HEK293 (cell line): ENCODE results near the gene TDRD10.

Experiments
- ELK4 ChIP-seq: IDR thresholded peaks from 2 replicates; pipeline ENCODE4 v1.6.1; 2011; ENCODE audit warnings: mild to moderate bottlenecking, low read depth, low read length, borderline replicate concordance
- KLF1 ChIP-seq: fragments of 450-650 bp; formaldehyde crosslinking; IDR thresholded peaks from 2 replicates; pipeline ENCODE4 v1.5.1; 2016; ENCODE audit warnings: missing biosample characterization, missing genetic modification characterization
- KLF7 ChIP-seq: fragments of 450-650 bp; formaldehyde crosslinking; IDR thresholded peaks from 2 replicates; pipeline ENCODE4 v1.5.1; 2016; ENCODE audit warnings: missing biosample characterization, missing genetic modification characterization, borderline replicate concordance
- KLF8 ChIP-seq: fragments of 450-650 bp; formaldehyde crosslinking; IDR thresholded peaks from 2 replicates; pipeline ENCODE4 v1.5.1; 2016; ENCODE audit warnings: missing biosample characterization, missing genetic modification characterization
- PRDM1 ChIP-seq: fragments of 450-650 bp; formaldehyde crosslinking; IDR thresholded peaks from 2 replicates; pipeline ENCODE4; 2016; ENCODE audit warnings: missing biosample characterization, missing genetic modification characterization
- PRDM4 ChIP-seq: fragments of 450-650 bp; formaldehyde crosslinking; IDR thresholded peaks from 2 replicates; pipeline ENCODE4 v1.5.1; 2017; ENCODE audit warnings: missing biosample characterization, missing genetic modification characterization
- REST ChIP-seq: fragments of 450-650 bp; formaldehyde crosslinking; IDR thresholded peaks from 2 replicates; pipeline ENCODE4 v1.5.1; 2016; ENCODE audit warnings: missing biosample characterization, missing genetic modification characterization
- SETDB1 ChIP-seq: IDR thresholded peaks from one replicate; pipeline ENCODE4 v1.6.1; 2017; ENCODE audit warnings: mild to moderate bottlenecking, low read length, moderate library complexity, mixed read lengths; ENCODE audit not compliant: insufficient read length
- SP3 ChIP-seq: fragments of 450-650 bp; formaldehyde crosslinking; IDR thresholded peaks from 2 replicates; pipeline ENCODE4 v1.5.1; 2016; ENCODE audit warnings: missing biosample characterization, missing genetic modification characterization
- ZBTB1 ChIP-seq: fragments of 450-650 bp; formaldehyde crosslinking; IDR thresholded peaks from 2 replicates; pipeline ENCODE4 v1.5.1; 2016; ENCODE audit warnings: missing biosample characterization, missing genetic modification characterization
- ZFP41 ChIP-seq: fragments of 450-650 bp; formaldehyde crosslinking; IDR thresholded peaks from 2 replicates; pipeline ENCODE4 v1.5.1; 2016; ENCODE audit warnings: missing biosample characterization, missing genetic modification characterization, borderline replicate concordance
- ZNF10 ChIP-seq: fragments of 450-650 bp; formaldehyde crosslinking; IDR thresholded peaks from 2 replicates; pipeline ENCODE4 v1.5.1; 2017; ENCODE audit warnings: missing biosample characterization, missing genetic modification characterization
- ZNF155 ChIP-seq: fragments of 450-650 bp; formaldehyde crosslinking; IDR thresholded peaks from 2 replicates; pipeline ENCODE4 v1.5.1; 2016; ENCODE audit warnings: missing biosample characterization, missing genetic modification characterization
- ZNF157 ChIP-seq: fragments of 450-650 bp; formaldehyde crosslinking; IDR thresholded peaks from 2 replicates; pipeline ENCODE4 v1.5.1; 2016; ENCODE audit warnings: missing biosample characterization, missing genetic modification characterization
- ZNF223 ChIP-seq: fragments of 450-650 bp; formaldehyde crosslinking; IDR thresholded peaks from 2 replicates; pipeline ENCODE4 v1.5.1; 2016; ENCODE audit warnings: missing biosample characterization, missing genetic modification characterization
- ZNF274 ChIP-seq, 2 experiments: fragments of 200-500 bp in 1 of 2; fragments of 450-650 bp in 1 of 2; sonication (Bioruptor generic) in 1 of 2; formaldehyde crosslinking in 1 of 2; IDR thresholded peaks; 2 replicates each; pipeline versions ENCODE4 v1.5.1 to v1.6.1; 2014 to 2016; ENCODE audit warnings: borderline replicate concordance in 1 of 2, inconsistent platforms in 1 of 2, low read length in 1 of 2, missing biosample characterization in 1 of 2, missing genetic modification characterization in 1 of 2
- ZNF394 ChIP-seq: fragments of 450-650 bp; formaldehyde crosslinking; IDR thresholded peaks from 2 replicates; pipeline ENCODE4 v1.5.1; 2016; ENCODE audit warnings: missing biosample characterization, missing genetic modification characterization, mild to moderate bottlenecking, moderate library complexity, borderline replicate concordance
- ZNF518A ChIP-seq: fragments of 450-650 bp; formaldehyde crosslinking; conservative IDR thresholded peaks from 2 replicates; pipeline ENCODE4 v1.5.1; 2016; ENCODE audit warnings: low read depth, missing biosample characterization, missing genetic modification characterization
- ZNF555 ChIP-seq: fragments of 450-650 bp; formaldehyde crosslinking; conservative IDR thresholded peaks from 2 replicates; pipeline ENCODE4 v1.5.1; 2017; ENCODE audit warnings: missing biosample characterization, mild to moderate bottlenecking, missing genetic modification characterization, inconsistent platforms
- ZNF660 ChIP-seq: fragments of 450-650 bp; IDR thresholded peaks from 2 replicates; pipeline ENCODE4 v1.5.1; 2018; ENCODE audit warnings: missing biosample characterization, mild to moderate bottlenecking, missing genetic modification characterization
- ZNF677 ChIP-seq: fragments of 450-650 bp; IDR thresholded peaks from 2 replicates; pipeline ENCODE4 v1.5.0; 2018; ENCODE audit warnings: missing biosample characterization, mild to moderate bottlenecking, missing genetic modification characterization, moderate library complexity
- ZNF747 ChIP-seq: fragments of 450-650 bp; formaldehyde crosslinking; IDR thresholded peaks from 2 replicates; pipeline ENCODE4 v1.5.1; 2016; ENCODE audit warnings: missing biosample characterization, missing genetic modification characterization
- ZNF785 ChIP-seq: fragments of 450-650 bp; formaldehyde crosslinking; IDR thresholded peaks from 2 replicates; pipeline ENCODE4 v1.5.1; 2016; ENCODE audit warnings: missing biosample characterization, missing genetic modification characterization
- ZNF830 ChIP-seq: fragments of 450-650 bp; IDR thresholded peaks from 2 replicates; pipeline ENCODE4 v1.5.0; 2018; ENCODE audit warnings: missing biosample characterization, missing genetic modification characterization, low read depth, mild to moderate bottlenecking, moderate library complexity
- TF ChIP-seq, protein P1 (sequence below): fragments of 450-650 bp; formaldehyde crosslinking; IDR thresholded peaks from 2 replicates; pipeline ENCODE4 v1.5.1; 2016; ENCODE audit warnings: missing biosample characterization, missing genetic modification characterization

Gene TDRD10

GRCh38 chr1:154558720-154559465 lies 56.9 kb downstream of the TDRD10 start (continued):
- TF ChIP-seq ZNF555 (tag by site-specific recombination): no peak
- peak; percentile 68 for TF ChIP-seq ZNF518A
- TF ChIP-seq, protein P1, sequence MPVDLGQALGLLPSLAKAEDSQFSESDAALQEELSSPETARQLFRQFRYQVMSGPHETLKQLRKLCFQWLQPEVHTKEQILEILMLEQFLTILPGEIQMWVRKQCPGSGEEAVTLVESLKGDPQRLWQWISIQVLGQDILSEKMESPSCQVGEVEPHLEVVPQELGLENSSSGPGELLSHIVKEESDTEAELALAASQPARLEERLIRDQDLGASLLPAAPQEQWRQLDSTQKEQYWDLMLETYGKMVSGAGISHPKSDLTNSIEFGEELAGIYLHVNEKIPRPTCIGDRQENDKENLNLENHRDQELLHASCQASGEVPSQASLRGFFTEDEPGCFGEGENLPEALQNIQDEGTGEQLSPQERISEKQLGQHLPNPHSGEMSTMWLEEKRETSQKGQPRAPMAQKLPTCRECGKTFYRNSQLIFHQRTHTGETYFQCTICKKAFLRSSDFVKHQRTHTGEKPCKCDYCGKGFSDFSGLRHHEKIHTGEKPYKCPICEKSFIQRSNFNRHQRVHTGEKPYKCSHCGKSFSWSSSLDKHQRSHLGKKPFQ: peak; percentile 42
- no peak for TF ChIP-seq ZNF274 (IDR thresholded peaks at IDR 0.05; ENCODE audit: low read length)
- TF ChIP-seq ZNF274 (tag by site-specific recombination; IDR thresholded peaks at IDR 0.05; ENCODE audit: borderline replicate concordance): no peak
- no peak; the same call in 1 of the 2 replicates for TF ChIP-seq ZNF157 (tag by site-specific recombination)
- TF ChIP-seq ZNF10 (tag by site-specific recombination): peak; percentile 71; the same call in 1 of the 2 replicates
- peak; percentile 75; the same call in 1 of the 2 replicates for TF ChIP-seq ZNF394 (tag by site-specific recombination)
- peak; percentile 100 for TF ChIP-seq SP3 (tag by site-specific recombination)
- peak; percentile 84 for TF ChIP-seq PRDM4 (tag by site-specific recombination)
- no peak for TF ChIP-seq ZNF677
- TF ChIP-seq ZNF830 (tag by site-specific recombination): no peak
- TF ChIP-seq ZNF223: no peak
- TF ChIP-seq KLF7 (tag by site-specific recombination): peak; percentile 88
- TF ChIP-seq KLF8 (tag by site-specific recombination): peak; percentile 97
- TF ChIP-seq ZFP41 (tag by site-specific recombination): no peak
- TF ChIP-seq ZNF155 (tag by site-specific recombination): no peak
- TF ChIP-seq ZNF660: peak; percentile 28; the same call in 1 of the 2 replicates
- no peak; the same call in none of the 2 replicates for TF ChIP-seq REST (tag by site-specific recombination)
- TF ChIP-seq ZNF785 (tag by site-specific recombination): peak; percentile 76
- no peak for TF ChIP-seq PRDM1 (tag by site-specific recombination)
- TF ChIP-seq ZNF747 (tag by site-specific recombination): no peak
- peak; percentile 45 for TF ChIP-seq SETDB1
- peak; percentile 92 for TF ChIP-seq KLF1 (tag by site-specific recombination)
- TF ChIP-seq ELK4: no peak; the same call in 1 of the 2 replicates
- no peak for TF ChIP-seq ZBTB1 (tag by site-specific recombination)
